Inflammatory macrophage treated with lipopolysaccharide for 4 hours (primary cell): ENCODE data around the gene EGFLAM.

Experiments used
- DNase-seq: peaks from one replicate; pipeline ENCODE4 v3.0.0-alpha.2; 2020

Gene EGFLAM

GRCh38 chr5:38267372-38267771 is 9.0 kb downstream of the EGFLAM start:
- no peak for DNase-seq

DNA sequence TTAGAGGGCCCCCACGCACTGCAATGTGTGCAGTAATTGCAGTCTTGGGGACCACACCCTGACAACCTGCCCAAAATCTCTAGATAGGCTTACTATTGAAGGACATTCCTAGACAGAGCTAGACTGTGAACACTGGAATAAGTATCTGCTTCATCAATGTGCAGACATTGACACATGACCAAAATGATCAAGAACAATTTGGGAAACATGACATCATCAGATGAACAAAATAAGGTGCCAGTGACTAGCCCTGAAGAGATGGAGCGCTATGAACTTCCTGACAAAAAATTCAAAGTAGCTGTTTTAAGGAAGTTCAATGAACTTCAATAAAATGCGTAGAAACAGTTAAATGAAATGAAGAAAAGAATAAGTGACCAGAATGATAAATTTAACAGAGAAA is 15.3 kb downstream of the EGFLAM start:
- no peak for DNase-seq

GRCh38 chr5:38274370-38274769 is 16.0 kb downstream of the EGFLAM start:
- no peak for DNase-seq

DNA sequence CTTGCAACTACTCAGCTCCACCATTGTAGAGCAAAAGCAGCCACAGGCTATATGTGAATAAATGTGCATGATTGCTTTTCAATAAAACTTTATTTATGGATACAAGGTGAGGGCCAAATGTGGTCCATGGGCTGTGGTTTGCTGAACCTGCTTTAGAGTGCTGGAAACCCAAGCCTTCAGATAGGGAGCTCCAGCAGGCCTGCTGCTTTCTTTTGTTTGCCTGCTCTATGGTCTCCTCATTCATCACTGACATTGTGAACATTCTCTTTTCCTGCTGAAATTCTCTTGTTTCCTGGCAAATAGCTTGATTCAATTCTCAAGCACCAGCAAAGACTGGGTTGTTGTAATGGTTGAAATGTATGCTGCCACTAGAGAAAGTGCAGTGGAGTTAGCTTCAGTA is 26.0 kb downstream of the EGFLAM start:
- DNase-seq, result no peak

GRCh38 chr5:38285226-38285625 is 26.9 kb downstream of the EGFLAM start:
- DNase-seq, result no peak

GRCh38 chr5:38286002-38286401 is 27.6 kb downstream of the EGFLAM start:
- DNase-seq, result no peak

- no peak for DNase-seq
Observed at GRCh38 chr5:38287124-38287523, 28.8 kb downstream of the EGFLAM start.

- no peak for DNase-seq
Observed at GRCh38 chr5:38289457-38289856, 31.1 kb downstream of the EGFLAM start.

GRCh38 chr5:38290028-38290653 is 31.8 kb downstream of the EGFLAM start:
- no peak for DNase-seq

- DNase-seq, result no peak
Observed at GRCh38 chr5:38291355-38291754, 33.0 kb downstream of the EGFLAM start.

DNA sequence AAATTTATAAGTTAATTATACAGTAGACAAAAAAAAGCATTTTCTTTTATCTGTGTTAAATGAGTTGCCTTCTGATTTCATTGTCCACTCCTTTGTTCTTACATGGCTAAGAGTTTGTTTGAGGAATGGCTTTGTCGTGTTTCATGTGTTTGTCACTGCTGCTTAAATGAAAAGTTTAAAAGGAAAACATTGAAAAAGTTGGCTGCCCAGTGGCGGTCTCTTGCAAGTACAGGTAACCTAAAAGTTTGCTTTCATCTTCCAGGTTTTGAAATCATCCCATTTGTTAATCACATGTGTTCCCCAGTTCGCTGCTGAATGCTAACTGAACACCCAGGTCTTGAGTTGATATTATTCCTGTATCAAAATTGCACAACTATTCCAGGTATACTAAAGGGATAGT is 33.9 kb downstream of the EGFLAM start:
- no peak for DNase-seq

- DNase-seq, result no peak
Observed at GRCh38 chr5:38295751-38296150, 37.4 kb downstream of the EGFLAM start.

GRCh38 chr5:38297830-38298608 is 39.7 kb downstream of the EGFLAM start:
- no peak for DNase-seq

- DNase-seq, result no peak
Observed at GRCh38 chr5:38299585-38299984, 41.2 kb downstream of the EGFLAM start.

GRCh38 chr5:38305148-38305547 is 46.8 kb downstream of the EGFLAM start:
- no peak for DNase-seq

DNA sequence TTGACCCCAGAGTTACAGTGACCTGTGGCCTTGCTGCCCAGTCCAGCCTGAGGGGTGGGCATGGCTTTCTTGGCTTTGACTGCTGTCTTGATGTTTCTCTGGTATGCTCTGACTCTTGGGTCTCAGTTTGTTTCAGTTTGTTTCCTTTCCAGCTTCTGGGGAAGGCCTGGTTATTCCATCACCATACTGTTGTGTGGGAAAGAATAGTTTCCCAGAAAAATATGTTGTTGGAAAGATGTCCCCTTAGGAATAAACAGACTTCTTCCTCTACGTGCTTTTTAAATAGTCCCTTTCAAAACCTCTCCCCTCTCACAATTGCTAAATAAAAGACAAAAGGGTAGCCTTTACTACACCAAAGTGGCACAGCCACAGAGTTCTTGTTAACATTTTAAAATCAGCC is 49.5 kb downstream of the EGFLAM start:
- no peak for DNase-seq

DNA sequence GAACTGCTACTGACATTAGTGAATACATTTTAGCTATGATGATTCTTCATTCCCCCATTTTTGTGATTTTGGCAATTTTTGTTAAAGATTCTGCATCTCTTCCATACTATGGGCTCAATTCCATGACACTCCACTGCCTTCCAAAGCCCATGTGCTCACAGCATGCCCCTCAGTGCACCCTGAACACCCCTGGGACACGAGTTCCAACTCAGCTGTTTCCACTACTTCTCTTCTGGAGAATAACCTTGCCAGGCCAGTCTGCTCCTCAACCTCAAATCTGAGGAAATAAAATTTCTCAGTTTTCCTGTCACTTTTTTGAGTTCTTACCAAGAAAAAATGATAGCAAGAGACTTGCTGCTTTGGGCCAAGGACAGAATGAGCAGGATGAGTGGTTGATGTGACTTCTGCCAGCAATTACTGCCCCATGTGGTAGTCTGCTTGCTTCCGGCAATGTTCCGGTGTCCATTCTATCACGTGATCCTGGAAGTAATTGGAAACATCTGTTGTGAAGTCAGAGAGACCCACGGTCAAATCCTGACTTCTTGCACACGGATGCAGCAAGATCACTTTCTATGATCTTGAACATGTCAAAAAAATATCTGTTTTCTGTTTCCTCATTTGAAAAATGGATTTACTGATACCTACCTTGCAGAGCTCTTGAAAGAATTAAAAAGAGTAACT is 58.3 kb downstream of the EGFLAM start:
- DNase-seq, result no peak

DNA sequence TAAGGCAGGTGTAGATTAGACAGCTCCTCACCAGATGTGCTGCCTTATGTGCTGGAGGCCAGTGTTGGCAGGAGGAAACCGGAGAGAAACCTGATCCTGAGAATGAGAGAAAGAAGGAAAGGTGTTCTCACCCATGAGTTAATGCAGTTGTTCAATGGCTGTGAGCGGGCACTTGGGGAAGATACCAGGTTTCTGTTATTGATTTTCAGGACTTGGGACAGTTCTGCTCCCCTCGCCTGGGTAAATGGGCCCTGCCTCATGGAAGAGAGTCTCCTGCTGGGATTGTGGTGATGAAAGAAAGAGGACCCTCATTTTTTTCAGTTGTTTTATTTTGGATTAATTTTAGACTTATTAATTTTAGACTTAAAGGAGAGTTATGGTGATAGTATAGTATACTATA is 59.5 kb downstream of the EGFLAM start:
- no peak for DNase-seq

DNA sequence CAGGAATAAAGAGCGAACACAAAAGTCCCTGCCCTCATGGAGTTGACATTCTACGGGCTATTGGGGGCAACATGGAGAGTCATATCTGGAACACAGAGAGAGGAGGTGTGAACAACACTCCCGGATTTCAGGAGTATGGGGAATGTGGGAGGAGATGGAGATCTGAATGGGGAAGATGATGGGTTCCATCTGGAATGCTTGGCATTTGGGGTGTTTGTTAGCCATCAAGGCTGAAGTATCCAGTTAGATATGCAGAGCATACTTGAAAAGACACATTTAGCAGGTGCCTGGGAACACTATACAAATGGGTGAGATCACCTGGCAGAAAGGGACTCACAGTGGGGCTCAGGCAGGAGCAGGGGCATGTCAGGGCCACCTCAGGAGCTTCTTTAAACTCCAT is 61.1 kb downstream of the EGFLAM start:
- no peak for DNase-seq

- no peak for DNase-seq
Observed at GRCh38 chr5:38321978-38322377, 63.6 kb downstream of the EGFLAM start.

- no peak for DNase-seq
Observed at GRCh38 chr5:38323645-38324295, 65.4 kb downstream of the EGFLAM start.

DNA sequence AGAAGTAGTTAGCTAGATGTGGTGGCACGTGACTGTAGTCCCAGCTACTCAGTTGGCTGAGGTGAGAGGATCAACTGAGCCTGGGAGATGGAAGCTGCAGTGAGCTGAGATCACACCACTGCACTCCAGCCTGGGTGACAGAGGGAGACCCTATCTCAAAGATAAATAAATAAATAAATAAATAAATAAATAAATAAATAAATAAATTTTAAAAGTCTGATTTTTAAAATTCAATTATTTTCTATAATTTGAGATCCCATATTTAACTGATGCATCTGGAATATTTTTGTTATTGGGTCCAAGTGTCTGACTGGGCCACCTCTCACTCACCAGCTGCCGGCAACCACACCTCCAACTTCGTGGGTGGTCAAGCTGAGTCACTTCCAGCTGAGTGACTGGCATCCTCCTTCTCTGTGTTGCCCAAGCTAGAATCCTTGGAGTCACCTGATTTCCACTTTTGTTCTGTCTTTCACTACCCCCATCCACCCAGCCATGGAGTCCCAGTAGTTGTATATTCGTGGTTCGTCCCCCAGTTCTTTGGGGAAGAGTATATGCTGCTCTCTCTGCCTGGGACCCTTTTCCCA is 70.9 kb downstream of the EGFLAM start:
- DNase-seq, result peak; percentile 15

- no peak for DNase-seq
Observed at GRCh38 chr5:38330207-38330606, 71.8 kb downstream of the EGFLAM start.
